ENCODE measurements around the gene TRHDE.

TRHDE gene

DNA sequence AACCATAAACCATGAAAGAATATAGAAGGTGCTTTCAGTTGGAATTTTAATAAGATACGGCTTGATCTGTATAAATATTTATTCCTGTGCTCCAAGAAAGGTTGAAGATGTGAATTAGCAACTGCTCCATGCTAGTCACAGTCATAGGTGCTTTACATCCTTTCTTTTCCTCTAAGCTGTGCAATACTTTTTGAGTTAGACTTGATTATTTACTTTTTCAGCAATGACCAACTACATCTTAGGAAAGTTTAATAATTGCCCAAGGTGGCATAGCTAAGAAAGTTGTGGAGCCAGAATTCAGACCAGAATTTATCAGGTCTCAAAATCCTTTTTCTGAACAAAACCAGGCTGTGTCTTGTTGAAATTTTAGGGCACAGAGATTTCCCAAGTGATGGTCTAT lies 13.7 kb downstream of the TRHDE start:
- H3K27ac ChIP-seq = no peak overlapping the region
- TF ChIP-seq, protein P1, sequence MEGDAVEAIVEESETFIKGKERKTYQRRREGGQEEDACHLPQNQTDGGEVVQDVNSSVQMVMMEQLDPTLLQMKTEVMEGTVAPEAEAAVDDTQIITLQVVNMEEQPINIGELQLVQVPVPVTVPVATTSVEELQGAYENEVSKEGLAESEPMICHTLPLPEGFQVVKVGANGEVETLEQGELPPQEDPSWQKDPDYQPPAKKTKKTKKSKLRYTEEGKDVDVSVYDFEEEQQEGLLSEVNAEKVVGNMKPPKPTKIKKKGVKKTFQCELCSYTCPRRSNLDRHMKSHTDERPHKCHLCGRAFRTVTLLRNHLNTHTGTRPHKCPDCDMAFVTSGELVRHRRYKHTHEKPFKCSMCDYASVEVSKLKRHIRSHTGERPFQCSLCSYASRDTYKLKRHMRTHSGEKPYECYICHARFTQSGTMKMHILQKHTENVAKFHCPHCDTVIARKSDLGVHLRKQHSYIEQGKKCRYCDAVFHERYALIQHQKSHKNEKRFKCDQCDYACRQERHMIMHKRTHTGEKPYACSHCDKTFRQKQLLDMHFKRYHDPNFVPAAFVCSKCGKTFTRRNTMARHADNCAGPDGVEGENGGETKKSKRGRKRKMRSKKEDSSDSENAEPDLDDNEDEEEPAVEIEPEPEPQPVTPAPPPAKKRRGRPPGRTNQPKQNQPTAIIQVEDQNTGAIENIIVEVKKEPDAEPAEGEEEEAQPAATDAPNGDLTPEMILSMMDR (IDR thresholded peaks at IDR 0.05) = no peak

DNA sequence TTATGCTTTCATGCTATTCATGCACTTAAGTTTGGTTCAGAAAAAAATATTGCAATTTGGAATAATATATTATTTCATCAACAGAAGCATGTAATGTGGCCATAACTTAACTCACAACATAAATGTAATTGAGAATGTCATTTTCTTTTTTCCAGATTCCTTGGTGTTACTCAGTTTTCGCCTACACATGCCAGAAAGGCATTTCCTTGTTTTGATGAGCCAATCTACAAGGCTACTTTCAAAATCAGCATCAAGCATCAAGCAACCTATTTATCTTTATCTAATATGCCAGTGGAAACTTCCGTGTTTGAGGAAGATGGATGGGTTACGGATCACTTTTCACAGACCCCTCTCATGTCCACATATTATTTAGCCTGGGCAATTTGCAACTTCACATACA lies 14.4 kb downstream of the TRHDE start:
- Histone ChIP-seq H3K9me3 (ENCODE audit: control insufficient read depth, low read length) (no peaks in the 10 kb centered on the region), H3K4me2 (ENCODE audit: low read length) (no peak overlapping the region), H2AFZ (no peak overlapping the region), H3K36me3 (ENCODE audit: control insufficient read depth, insufficient read depth, low read length) (no peaks in the 10 kb centered on the region), H3K9ac (no peak overlapping the region), H3K27ac (no peak overlapping the region), H3K27me3 (ENCODE audit: control insufficient read depth, insufficient read depth, low read length) (no peaks in the 10 kb centered on the region), H3K4me1 (no peaks in the 10 kb centered on the region), H3K4me3 (ENCODE audit: low read depth, low read length) (no peak overlapping the region), H3K79me2 (no peaks in the 10 kb centered on the region)
- TF ChIP-seq, protein P1 (IDR thresholded peaks at IDR 0.05) = no peak

More for the DNA sequence above, 13.7 kb downstream of the TRHDE start:
- H2AFZ ChIP-seq = no peak overlapping the region
- no peaks in the 10 kb centered on the region for H3K9me3 ChIP-seq (ENCODE audit: control insufficient read depth, low read length)
- no peak overlapping the region for H3K4me2 ChIP-seq (ENCODE audit: low read length)
- H3K27me3 ChIP-seq (ENCODE audit: control insufficient read depth, insufficient read depth, low read length) = no peaks in the 10 kb centered on the region
- no peak overlapping the region for H3K9ac ChIP-seq
- no peaks in the 10 kb centered on the region for H3K36me3 ChIP-seq (ENCODE audit: control insufficient read depth, insufficient read depth, low read length)
- H3K79me2 ChIP-seq = no peaks in the 10 kb centered on the region
- H3K4me1 ChIP-seq = no peaks in the 10 kb centered on the region
- no peak overlapping the region for H3K4me3 ChIP-seq (ENCODE audit: low read depth, low read length)

DNA sequence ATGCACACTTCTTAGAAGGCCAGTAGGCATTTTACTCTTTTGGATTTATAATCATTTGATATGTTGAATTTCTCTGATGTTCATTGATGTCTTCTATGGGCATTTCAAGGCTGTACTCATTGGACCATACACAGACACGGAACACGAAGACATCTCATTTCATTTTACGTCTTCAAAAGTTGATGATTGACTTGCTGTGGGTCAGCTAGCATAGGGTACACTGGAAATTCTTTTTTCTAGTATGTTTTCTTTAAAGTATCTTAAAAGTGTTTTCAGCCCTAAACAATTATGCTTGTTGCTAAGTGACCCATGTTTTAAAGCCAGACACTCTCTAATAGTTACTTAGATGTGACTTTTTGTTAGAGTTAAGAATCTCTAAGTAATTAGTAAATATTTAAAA lies 16.3 kb downstream of the TRHDE start:
- no peaks in the 10 kb centered on the region for H3K4me1 ChIP-seq
- no peak overlapping the region for H3K9ac ChIP-seq
- H3K79me2 ChIP-seq = no peaks in the 10 kb centered on the region
- no peaks in the 10 kb centered on the region for H3K9me3 ChIP-seq (ENCODE audit: control insufficient read depth, low read length)
- no peak overlapping the region for H3K27ac ChIP-seq
- no peaks in the 10 kb centered on the region for H3K36me3 ChIP-seq (ENCODE audit: control insufficient read depth, insufficient read depth, low read length)
- H3K4me2 ChIP-seq (ENCODE audit: low read length) = no peak overlapping the region
- H3K27me3 ChIP-seq (ENCODE audit: control insufficient read depth, insufficient read depth, low read length) = no peaks in the 10 kb centered on the region
- TF ChIP-seq, protein P1 (IDR thresholded peaks at IDR 0.05) = no peak
- H3K4me3 ChIP-seq (ENCODE audit: low read depth, low read length) = no peak overlapping the region
- no peak overlapping the region for H2AFZ ChIP-seq

DNA sequence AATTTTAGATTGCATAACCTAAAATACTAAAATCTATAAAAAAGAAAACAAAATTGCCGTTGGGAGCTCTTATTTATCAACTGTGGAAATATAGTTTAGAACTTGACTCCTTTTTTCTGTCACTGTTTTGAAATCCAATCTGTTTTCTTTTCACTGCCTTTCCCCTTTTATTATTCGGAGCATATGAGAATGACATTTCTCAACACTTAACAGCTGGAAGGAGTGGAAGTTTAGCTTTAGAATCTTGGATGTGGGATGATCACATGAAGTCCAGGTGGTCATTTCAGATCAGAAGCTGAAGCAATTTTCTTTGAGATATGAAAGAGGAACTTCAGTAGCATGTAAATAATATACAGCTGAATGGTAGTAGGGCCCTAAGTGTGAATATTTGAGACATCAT lies 16.7 kb downstream of the TRHDE start:
- no peak overlapping the region for H2AFZ ChIP-seq
- H3K36me3 ChIP-seq (ENCODE audit: control insufficient read depth, insufficient read depth, low read length) = no peaks in the 10 kb centered on the region
- no peak overlapping the region for H3K9ac ChIP-seq
- no peaks in the 10 kb centered on the region for H3K27me3 ChIP-seq (ENCODE audit: control insufficient read depth, insufficient read depth, low read length)
- no peak overlapping the region for H3K27ac ChIP-seq
- H3K79me2 ChIP-seq = no peaks in the 10 kb centered on the region
- TF ChIP-seq, protein P1 (IDR thresholded peaks at IDR 0.05) = no peak
- no peak overlapping the region for H3K4me2 ChIP-seq (ENCODE audit: low read length)
- H3K4me3 ChIP-seq (ENCODE audit: low read depth, low read length) = no peak overlapping the region
- H3K4me1 ChIP-seq = no peaks in the 10 kb centered on the region
- H3K9me3 ChIP-seq (ENCODE audit: control insufficient read depth, low read length) = no peaks in the 10 kb centered on the region

DNA sequence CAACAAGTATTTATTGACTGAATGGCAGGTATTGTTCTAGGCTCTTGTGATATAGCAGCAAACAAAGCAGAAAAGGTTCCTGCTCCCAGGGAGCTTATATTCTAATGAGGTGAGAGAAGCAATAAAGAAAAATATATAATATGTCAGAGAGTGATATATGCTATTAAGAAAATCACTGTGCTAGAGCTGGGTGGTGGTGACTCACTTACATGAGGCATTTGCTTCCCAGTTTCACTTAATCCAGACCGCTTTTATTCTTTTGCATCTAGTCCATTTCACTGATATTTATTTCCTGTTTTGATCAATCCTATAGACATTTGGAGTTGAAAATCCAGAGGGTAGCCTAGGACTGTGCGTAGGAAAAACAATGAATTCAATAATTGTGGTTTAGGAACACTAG lies 17.5 kb downstream of the TRHDE start:
- no peaks in the 10 kb centered on the region for H3K4me1 ChIP-seq
- no peaks in the 10 kb centered on the region for H3K27me3 ChIP-seq (ENCODE audit: control insufficient read depth, insufficient read depth, low read length)
- TF ChIP-seq, protein P1 (IDR thresholded peaks at IDR 0.05) = no peak

More for the DNA sequence above, 17.5 kb downstream of the TRHDE start:
- Histone ChIP-seq H3K9me3 (ENCODE audit: control insufficient read depth, low read length) (no peaks in the 10 kb centered on the region), H2AFZ (no peak overlapping the region), H3K36me3 (ENCODE audit: control insufficient read depth, insufficient read depth, low read length) (no peaks in the 10 kb centered on the region), H3K4me2 (ENCODE audit: low read length) (no peak overlapping the region), H3K9ac (no peak overlapping the region), H3K27ac (no peak overlapping the region), H3K4me3 (ENCODE audit: low read depth, low read length) (no peak overlapping the region), H3K79me2 (no peaks in the 10 kb centered on the region)
